ENCODE data around the gene SRGAP1.
"Not testable (repeated sequence)": the region's sequence is repeated elsewhere in the genome, so short reads cannot be mapped to it uniquely, and the experiment has no call there.

Gene SRGAP1

DNA sequence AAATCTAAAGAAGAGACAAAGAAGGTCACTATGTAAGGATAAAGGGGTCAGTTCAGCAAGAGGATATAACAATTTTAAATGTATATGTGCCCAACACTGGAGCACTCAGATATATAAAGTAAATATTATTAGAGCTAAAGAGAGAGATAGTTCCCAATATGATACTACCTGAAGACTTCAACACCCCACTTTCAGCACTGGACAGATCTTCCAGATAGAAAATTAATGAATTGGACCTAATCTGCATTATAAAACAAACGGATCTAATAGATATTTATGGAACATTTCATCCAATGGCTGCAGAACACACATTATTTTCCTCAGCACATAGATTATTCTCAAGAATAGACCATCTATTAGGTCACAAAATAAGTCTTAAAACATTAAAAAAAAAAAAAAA, 24.1 kb upstream of the SRGAP1 start:
- Mint-ChIP-seq H3K27ac (no peak overlapping the region), H3K4me3 (no peak overlapping the region), H3K36me3 (ENCODE audit: low read depth) (peaks cover 2% of the 10 kb centered on the region), H3K27me3 (peaks cover 30% of the 10 kb centered on the region), H3K9me3 (peaks cover 12% of the 10 kb centered on the region), H3K4me1 (peaks cover 12% of the 10 kb centered on the region)
- DNase-seq: no peak
- no peak for ATAC-seq

DNA sequence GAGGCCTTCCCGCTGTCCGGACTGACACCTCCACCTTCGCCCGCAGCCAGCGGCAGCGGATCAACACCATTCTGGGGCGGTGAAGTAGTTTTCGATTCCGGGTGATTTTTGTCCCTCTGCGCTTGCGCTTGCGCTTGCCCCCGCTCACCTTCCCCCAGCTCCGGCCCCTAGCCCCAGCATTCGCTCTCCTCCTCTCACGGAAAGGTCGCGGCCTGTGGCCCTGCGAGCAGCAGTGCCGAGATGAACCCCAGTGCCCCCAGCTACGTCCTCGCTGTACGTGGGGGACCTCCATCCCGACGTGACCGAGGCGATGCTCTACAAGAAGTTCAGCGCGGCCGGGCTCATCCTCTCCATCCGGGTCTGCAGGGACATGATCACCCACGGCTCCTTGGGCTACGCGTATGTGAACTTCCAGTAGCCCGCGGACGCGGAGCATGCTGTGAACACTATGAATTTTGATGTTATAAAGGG, 22.7 kb upstream of the SRGAP1 start:
- no peak overlapping the region for H3K27ac Mint-ChIP-seq
- ATAC-seq: no peak
- peaks cover 12% of the 10 kb centered on the region for H3K9me3 Mint-ChIP-seq
- H3K4me1 Mint-ChIP-seq: peaks cover 5% of the 10 kb centered on the region
- peaks cover 30% of the 10 kb centered on the region for H3K27me3 Mint-ChIP-seq
- peaks cover 2% of the 10 kb centered on the region for H3K36me3 Mint-ChIP-seq (ENCODE audit: low read depth)
- no peak for DNase-seq
- peak overlapping the region; percentile 64 for H3K4me3 Mint-ChIP-seq

DNA sequence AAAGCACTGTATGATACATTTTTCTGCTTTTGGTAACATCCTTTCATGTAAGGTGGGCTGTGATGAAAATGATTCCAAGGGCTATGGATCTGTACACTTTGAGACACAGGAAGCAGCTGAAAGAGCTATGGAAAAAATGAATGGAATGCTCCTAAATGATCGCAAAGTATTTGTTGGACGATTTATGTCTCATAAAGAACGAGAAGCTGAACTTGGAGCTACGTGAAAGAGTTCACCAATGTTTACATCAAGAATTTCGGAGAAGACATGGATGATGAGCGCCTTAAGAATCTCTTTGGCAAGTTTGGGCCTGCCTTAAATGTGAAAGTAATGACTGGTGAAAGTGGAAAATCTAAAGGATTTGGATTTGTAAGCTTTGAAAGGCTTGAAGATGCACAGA, 22.1 kb upstream of the SRGAP1 start:
- Mint-ChIP-seq H3K27me3 (peaks cover 30% of the 10 kb centered on the region), H3K27ac (no peak overlapping the region), H3K9me3 (peaks cover 12% of the 10 kb centered on the region), H3K4me1 (peaks cover 5% of the 10 kb centered on the region), H3K36me3 (ENCODE audit: low read depth) (peaks cover 2% of the 10 kb centered on the region), H3K4me3 (no peak overlapping the region)
- DNase-seq (no peak), ATAC-seq (no peak)

DNA sequence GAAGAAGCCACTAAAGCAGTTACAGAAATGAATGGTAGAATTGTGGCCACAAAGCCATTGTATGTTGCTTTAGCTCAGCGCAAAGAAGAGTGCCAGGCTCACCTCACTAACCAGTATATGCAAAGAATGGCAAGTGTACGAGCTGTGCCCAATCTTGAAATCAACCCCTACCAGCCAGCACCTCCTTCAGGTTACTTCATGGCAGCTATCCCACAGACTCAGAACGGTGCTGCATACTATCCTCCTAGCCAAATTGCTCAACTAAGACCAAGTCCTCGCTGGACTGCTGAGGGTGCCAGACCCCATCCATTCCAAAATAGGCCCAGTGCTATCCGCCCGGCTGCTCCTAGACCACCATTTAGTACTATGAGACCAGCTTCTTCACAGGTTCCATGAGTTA, 21.5 kb upstream of the SRGAP1 start:
- Mint-ChIP-seq H3K4me3 (no peak overlapping the region), H3K27me3 (peaks cover 30% of the 10 kb centered on the region), H3K4me1 (peaks cover 5% of the 10 kb centered on the region), H3K36me3 (ENCODE audit: low read depth) (peaks cover 2% of the 10 kb centered on the region), H3K9me3 (peaks cover 12% of the 10 kb centered on the region), H3K27ac (no peak overlapping the region)
- no peak for DNase-seq
- ATAC-seq: no peak

DNA sequence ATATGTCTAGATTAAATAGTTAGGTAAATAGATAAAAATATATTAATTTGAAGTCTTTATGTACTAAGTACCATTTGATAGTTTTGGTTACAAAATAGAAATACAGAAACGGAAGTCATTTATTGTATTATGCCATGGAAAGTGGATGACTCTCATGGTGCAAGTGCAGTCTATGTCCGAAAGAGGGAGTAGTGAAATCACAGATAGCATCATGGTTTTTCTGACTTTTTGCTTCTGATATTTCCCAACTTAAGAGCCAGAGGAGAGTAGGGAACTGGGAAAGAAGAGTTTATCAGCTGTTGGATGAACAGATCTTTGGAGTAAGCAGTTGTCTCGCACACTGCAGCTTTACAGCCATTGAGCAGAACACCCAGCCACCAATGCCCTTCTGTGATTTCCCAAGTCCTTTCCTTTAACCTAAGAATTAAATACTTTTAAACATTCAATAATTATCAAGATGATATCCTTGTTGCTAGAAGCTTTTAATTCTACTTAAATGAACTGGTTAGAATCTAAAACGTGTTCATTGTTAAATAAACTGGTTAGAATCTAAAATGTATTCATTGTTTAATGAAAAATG, 18.4 kb upstream of the SRGAP1 start:
- Mint-ChIP-seq H3K36me3 (ENCODE audit: low read depth) (peaks cover 2% of the 10 kb centered on the region), H3K27me3 (peaks cover 25% of the 10 kb centered on the region), H3K27ac (no peak overlapping the region), H3K4me1 (peaks cover 5% of the 10 kb centered on the region), H3K4me3 (no peak overlapping the region), H3K9me3 (no peaks in the 10 kb centered on the region)
- DNase-seq (no peak), ATAC-seq (peak; percentile 49)

DNA sequence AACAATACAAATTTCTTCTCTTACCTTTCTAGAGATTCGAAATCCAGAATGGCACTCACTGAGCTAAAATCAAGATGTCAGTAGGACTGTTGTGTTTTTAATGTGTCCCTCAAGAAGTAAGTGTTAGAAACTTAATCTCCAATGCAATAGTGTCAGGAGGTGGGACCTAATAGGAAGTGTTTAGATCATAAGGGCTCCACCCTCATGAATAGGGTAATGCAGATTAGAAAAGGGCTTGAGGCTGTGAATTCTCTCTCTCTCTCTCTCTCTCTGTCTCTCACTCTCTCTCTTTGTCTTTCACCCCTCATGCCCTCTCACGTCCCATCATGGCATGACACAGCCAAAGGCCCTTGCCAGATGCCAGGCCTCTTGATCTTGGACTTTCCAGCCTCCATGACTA, 15.6 kb upstream of the SRGAP1 start:
- Mint-ChIP-seq H3K36me3 (ENCODE audit: low read depth) (no peaks in the 10 kb centered on the region), H3K4me3 (no peak overlapping the region), H3K9me3 (no peaks in the 10 kb centered on the region), H3K27me3 (peaks cover 3% of the 10 kb centered on the region), H3K27ac (no peak overlapping the region), H3K4me1 (no peaks in the 10 kb centered on the region)
- ATAC-seq (no peak), DNase-seq (no peak)

DNA sequence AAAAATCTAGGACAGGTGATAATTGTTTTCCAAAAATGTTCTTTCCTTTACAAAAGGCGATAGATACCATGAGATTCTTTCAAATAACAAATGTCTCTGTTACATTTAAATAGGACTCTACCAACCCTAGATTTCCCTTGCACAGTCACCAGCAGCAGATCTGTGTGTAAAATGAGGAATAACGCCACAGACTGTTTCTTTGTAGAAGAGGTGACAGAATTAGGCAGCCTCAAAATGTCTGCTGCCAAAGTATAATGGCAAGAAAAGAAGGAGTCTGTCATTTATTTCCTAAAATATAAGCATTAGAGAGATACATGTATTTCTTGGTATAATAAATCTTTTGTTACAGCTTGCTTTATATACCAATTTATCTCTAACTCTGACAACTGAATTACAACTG, 8.5 kb upstream of the SRGAP1 start:
- H3K27me3 Mint-ChIP-seq: peaks cover 10% of the 10 kb centered on the region
- H3K36me3 Mint-ChIP-seq (ENCODE audit: low read depth): no peaks in the 10 kb centered on the region
- DNase-seq: no peak
- H3K27ac Mint-ChIP-seq: no peak overlapping the region
- ATAC-seq: no peak
- H3K4me1 Mint-ChIP-seq: no peaks in the 10 kb centered on the region
- H3K9me3 Mint-ChIP-seq: no peaks in the 10 kb centered on the region
- no peak overlapping the region for H3K4me3 Mint-ChIP-seq

DNA sequence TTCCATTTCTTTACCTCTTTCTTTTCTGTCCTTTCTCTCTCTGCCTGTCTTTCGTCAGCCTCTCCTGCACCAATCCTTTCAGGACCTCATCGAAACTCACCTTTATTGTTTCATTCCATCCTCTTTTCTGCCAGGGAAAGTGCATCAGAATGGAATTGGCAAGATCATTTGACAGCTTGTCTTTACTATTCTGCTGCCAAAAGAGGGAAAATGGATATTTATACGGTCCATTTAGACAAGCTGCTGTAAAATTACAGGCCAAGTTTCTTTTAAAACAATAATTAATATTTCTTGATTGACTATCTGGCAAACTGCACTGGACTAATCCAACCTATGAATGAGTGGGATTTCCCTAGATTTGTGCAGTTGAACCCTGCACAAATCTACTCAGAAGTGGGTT, 7.6 kb upstream of the SRGAP1 start:
- H3K4me3 Mint-ChIP-seq: no peak overlapping the region
- no peak for DNase-seq
- no peak for ATAC-seq
- no peaks in the 10 kb centered on the region for H3K4me1 Mint-ChIP-seq
- H3K27me3 Mint-ChIP-seq: peaks cover 13% of the 10 kb centered on the region
- no peaks in the 10 kb centered on the region for H3K9me3 Mint-ChIP-seq
- H3K36me3 Mint-ChIP-seq (ENCODE audit: low read depth): no peaks in the 10 kb centered on the region
- no peak overlapping the region for H3K27ac Mint-ChIP-seq

DNA sequence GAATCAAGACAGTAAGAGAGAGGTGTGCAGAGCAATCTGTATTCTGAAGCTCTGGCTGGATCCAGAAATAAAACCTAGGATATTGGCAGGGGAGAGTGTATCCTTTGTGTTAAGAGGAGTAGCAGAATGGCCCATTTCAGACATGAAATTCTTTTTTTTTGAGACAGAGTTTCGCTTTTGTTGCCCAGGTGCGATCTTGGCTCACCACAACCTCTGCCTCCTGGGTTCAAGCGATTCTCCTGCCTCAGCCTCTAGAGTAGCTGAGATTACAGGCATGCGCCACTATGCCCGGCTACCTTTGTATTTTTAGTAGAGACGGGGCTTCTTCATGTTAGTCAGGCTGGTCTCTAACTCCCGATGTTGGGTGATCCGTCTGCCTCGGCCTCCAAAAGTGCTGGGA, 6.1 kb upstream of the SRGAP1 start:
- no peaks in the 10 kb centered on the region for H3K36me3 Mint-ChIP-seq (ENCODE audit: low read depth)
- no peaks in the 10 kb centered on the region for H3K9me3 Mint-ChIP-seq
- no peak for DNase-seq
- H3K4me3 Mint-ChIP-seq: no peak overlapping the region
- H3K27me3 Mint-ChIP-seq: peaks cover 18% of the 10 kb centered on the region
- no peak overlapping the region for H3K27ac Mint-ChIP-seq
- H3K4me1 Mint-ChIP-seq: peaks cover 4% of the 10 kb centered on the region
- ATAC-seq: no peak

DNA sequence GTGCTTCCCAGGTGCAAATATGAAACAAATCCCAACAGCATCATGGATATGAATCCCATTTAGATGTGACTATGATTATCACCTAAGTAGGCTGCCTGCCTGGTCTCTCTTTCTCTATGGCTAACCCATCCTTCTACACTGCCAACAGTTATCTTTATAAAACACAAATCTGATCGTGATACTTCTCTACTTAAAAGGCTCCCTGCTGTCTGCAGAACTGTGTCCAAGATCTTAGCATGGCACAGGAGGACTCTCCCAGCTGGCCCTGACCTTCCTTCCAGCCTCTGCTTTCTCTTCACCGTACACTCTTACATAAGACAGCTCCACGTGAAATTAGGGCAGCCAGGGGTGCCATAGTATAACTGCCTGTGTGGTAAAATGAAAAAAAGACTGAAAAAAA, 3.5 kb upstream of the SRGAP1 start:
- ATAC-seq: no peak
- H3K27ac Mint-ChIP-seq: no peak overlapping the region
- H3K9me3 Mint-ChIP-seq: no peaks in the 10 kb centered on the region
- H3K4me3 Mint-ChIP-seq: no peak overlapping the region
- H3K4me1 Mint-ChIP-seq: peaks cover 9% of the 10 kb centered on the region
- H3K27me3 Mint-ChIP-seq: peaks cover 30% of the 10 kb centered on the region
- H3K36me3 Mint-ChIP-seq (ENCODE audit: low read depth): no peaks in the 10 kb centered on the region
- DNase-seq: no peak

DNA sequence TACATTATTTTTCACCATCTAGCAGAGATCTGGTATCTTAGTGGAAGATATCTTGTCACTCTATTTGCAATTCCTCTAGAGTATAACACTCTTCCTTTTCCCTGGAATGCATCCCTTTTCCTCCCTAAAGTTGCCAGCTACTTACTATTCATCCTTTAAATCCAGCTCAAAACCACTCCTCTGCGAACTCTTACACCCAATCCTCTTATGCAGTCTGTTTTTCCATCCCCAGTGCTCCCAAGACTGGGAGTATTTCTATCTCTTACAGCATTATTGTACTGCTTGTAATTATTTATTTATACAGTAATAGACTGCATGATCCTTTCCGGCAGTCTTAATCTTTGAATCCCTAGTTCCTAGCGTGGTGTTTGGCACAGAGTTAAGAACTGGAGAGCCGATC, 2.9 kb upstream of the SRGAP1 start:
- no peak for ATAC-seq
- no peak overlapping the region for H3K4me3 Mint-ChIP-seq
- no peak for DNase-seq
- peaks cover 9% of the 10 kb centered on the region for H3K4me1 Mint-ChIP-seq
- no peak overlapping the region for H3K27ac Mint-ChIP-seq
- peaks cover 35% of the 10 kb centered on the region for H3K27me3 Mint-ChIP-seq
- H3K9me3 Mint-ChIP-seq: no peaks in the 10 kb centered on the region
- no peaks in the 10 kb centered on the region for H3K36me3 Mint-ChIP-seq (ENCODE audit: low read depth)

DNA sequence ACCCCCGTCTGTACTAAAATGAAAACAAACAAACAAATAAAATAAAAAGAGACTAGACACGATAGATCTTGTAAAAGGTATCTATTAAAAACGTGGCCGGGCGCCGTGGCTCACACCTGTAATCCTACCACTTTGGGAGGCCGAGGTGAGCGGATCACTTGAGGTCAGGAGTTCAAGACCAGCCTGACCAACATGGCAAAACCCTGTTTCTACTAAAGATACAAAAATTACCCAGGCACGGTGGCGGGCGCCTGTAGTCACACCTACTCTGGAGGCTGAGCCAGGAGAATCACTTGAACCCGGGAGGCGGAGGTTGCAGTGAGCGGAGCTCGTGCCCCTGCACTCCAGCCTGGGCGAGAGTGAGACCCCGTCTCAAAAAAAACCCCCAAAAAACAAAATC, 1.8 kb upstream of the SRGAP1 start:
- not testable (repeated sequence) for H3K27ac Mint-ChIP-seq, DNase-seq, H3K9me3 Mint-ChIP-seq

DNA sequence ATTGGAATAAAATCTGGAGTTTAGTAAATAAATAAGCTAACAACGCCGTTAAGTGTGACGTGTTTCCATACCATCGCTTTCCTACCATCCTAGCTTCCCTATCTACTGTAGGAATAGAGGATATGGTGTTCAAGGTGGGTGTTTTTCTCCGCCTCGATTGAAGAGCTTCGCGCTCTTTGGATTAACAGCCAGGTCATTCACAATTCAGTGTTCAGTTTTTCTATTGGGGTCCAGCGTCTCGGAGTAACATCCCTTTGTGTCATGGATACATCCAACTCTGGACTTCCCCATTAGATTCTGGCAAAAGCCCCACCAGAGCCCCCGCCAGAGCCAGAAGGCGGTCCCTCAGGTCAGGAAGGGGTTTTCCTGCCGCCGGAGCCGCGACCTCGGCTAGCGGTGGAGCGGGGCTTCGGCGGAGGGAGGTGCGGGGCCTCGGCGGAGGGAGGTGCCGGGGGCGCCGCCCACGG, 1.2 kb upstream of the SRGAP1 start:
- Mint-ChIP-seq H3K4me3 (peak overlapping the region; percentile 71), H3K27ac (peak overlapping the region; percentile 22), H3K9me3 (no peaks in the 10 kb centered on the region), H3K36me3 (ENCODE audit: low read depth) (no peaks in the 10 kb centered on the region), H3K27me3 (peaks cover 37% of the 10 kb centered on the region), H3K4me1 (peaks cover 9% of the 10 kb centered on the region)
- DNase-seq: peak; percentile 51
- no peak for ATAC-seq

More for the DNA sequence above, 1.8 kb upstream of the SRGAP1 start:
- not testable (repeated sequence) for H3K36me3 Mint-ChIP-seq (ENCODE audit: low read depth); H3K4me1 Mint-ChIP-seq; H3K4me3 Mint-ChIP-seq; ATAC-seq
- peaks cover 37% of the 10 kb centered on the region for H3K27me3 Mint-ChIP-seq

DNA sequence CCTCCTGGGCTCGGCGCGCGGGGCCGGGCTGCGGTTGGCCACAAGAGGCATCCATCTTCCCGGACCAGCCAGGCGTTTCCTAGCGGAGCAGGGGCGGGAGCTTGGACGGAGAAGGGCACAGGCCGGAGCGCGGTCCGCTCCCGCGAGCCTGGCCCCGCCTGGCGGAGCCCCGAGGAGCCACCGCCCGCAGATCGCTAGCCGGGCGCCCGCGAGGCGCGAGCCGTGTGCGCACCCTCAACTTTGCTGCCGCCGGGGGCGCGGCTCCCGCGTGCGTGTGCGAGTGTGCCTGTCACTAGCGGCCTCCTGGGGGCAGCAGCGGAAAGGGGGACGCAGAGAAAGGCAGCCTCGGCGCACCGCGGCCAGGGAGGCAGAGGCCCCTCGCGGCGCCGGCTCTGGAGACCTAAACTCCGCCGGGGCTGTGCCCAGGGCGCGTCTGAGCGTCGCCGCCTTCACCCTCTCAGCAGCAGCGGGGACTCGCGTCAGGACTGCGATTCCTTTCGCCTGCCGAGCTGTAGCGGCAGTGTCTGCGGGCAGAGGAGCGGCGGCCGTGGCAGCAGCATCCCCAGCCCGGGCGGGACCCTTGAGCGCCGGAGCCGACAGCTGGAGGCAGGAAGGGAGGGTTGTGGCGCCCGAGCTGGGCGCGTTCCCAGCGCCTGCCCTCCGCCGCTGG, 644 bp upstream of the SRGAP1 start:
- Mint-ChIP-seq H3K27ac (no peak overlapping the region), H3K4me3 (peak overlapping the region; percentile 71), H3K27me3 (peaks cover 37% of the 10 kb centered on the region), H3K4me1 (peaks cover 9% of the 10 kb centered on the region), H3K36me3 (ENCODE audit: low read depth) (no peaks in the 10 kb centered on the region), H3K9me3 (no peaks in the 10 kb centered on the region)
- ATAC-seq (peak; percentile 96), DNase-seq (peak; percentile 81)

DNA sequence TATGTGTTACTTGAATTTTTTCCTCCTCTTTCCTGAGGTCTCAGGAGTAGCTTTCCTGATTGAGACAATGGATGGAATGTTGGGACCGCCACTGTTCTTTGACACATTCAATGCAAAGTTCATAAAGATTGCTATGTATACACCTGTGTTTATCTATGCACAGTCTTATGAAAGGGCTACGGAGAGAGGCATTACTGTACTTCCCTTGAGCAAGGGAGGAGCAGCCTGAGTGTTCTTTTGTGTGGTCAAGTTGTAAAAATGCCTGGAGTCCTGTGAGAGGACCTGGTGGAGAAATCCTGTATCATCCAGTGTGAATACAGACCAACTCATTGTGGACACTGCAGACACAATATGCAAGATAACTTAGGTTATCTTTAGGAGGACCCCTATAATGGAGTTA, 1.2 kb downstream of the SRGAP1 start:
- Mint-ChIP-seq H3K4me3 (peak overlapping the region; percentile 80), H3K9me3 (no peaks in the 10 kb centered on the region), H3K27me3 (peaks cover 33% of the 10 kb centered on the region), H3K36me3 (ENCODE audit: low read depth) (no peaks in the 10 kb centered on the region), H3K27ac (no peak overlapping the region), H3K4me1 (peaks cover 9% of the 10 kb centered on the region)
- DNase-seq (no peak), ATAC-seq (no peak)

All from activated naive CD8-positive, alpha-beta T cell treated with anti-CD3 and anti-CD28 coated beads, Interleukin-2, amount 50 U/mL, for 24 hours (primary cell).